ENCODE measurements around the gene IFT52. TPM values are rescaled to one million over a fixed set of nuclear protein-coding genes. Genes with fewer than 3 reads are reported as not detected.

IFT52 gene
- total RNA-seq, 2 donors from 2014 or later = 41.4 to 58.3 TPM

DNA sequence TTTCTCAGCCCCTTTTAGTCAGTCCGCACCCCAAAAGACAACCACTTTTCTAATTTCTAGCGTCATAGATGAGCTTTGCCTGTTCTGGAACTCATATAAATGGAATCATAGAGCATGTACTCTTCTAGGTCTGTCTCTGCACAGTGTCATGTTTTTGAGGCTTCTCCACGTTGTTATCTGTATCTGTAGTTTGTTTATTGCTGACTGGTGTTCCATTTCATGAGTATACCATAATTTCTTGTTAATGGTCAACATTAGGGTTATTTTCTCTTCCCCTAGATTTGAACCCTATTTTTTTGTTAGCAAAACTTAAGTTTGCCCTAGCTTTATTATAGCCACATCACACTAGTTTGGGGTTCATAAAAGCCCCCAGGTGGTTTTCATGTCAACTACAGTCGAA lies 48.1 kb upstream of the IFT52 start:
- H3K27ac Mint-ChIP-seq = no peak overlapping the region

DNA sequence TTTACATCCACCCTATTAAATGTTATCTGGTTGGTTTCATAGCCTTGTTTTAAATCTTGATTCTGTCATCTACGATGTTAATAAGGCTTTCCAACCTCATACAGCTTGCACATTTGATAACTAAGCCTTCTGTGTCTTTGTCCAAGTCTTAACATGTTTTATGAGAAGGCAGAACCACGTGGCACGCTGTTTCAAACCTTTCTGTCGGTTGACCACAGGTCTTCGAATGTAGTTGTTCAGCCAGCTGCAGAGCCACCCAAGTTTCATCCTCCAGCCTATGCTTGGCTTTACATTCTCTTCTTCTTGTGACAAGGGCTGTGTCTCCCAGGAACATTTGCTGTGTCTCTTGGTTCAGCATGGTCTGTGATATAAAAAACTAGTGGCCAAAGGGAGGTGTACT lies 47.6 kb upstream of the IFT52 start:
- Histone ChIP-seq H3K4me3 (ENCODE audit: low read length) (no peak overlapping the region), H3K27ac (ENCODE audit: low read depth, low read length) (no peak overlapping the region), H3K27me3 (ENCODE audit: control insufficient read depth, insufficient read depth, low read length, poor library complexity, severe bottlenecking) (no peaks in the 10 kb centered on the region), H3K36me3 (ENCODE audit: control insufficient read depth, insufficient read depth, low read length) (peaks cover 23% of the 10 kb centered on the region), H3K4me1 (ENCODE audit: control insufficient read depth, insufficient read depth, low read length) (no peaks in the 10 kb centered on the region), H3K9ac (ENCODE audit: extremely low read depth, low read length, poor library complexity, severe bottlenecking) (no peak overlapping the region), H3K9me3 (ENCODE audit: control insufficient read depth, low read length) (peaks cover 4% of the 10 kb centered on the region)
- no peaks in the 10 kb centered on the region for H3K4me1 Mint-ChIP-seq
- DNase-seq = no peak
- no peak overlapping the region for H3K27ac Mint-ChIP-seq
- no peak overlapping the region for H3K4me3 Mint-ChIP-seq
- WGBS, 2 experiments (ENCODE audit: insufficient coverage in 1 of 2, insufficient read length in 1 of 2) = 96 to 100% methylated on average over 5 of the region's 5 CpGs
- peaks cover 53% of the 10 kb centered on the region for H3K36me3 Mint-ChIP-seq (ENCODE audit: low read depth)
- H3K27me3 Mint-ChIP-seq (ENCODE audit: insufficient read depth) = no peaks in the 10 kb centered on the region
- TF ChIP-seq, protein P1, sequence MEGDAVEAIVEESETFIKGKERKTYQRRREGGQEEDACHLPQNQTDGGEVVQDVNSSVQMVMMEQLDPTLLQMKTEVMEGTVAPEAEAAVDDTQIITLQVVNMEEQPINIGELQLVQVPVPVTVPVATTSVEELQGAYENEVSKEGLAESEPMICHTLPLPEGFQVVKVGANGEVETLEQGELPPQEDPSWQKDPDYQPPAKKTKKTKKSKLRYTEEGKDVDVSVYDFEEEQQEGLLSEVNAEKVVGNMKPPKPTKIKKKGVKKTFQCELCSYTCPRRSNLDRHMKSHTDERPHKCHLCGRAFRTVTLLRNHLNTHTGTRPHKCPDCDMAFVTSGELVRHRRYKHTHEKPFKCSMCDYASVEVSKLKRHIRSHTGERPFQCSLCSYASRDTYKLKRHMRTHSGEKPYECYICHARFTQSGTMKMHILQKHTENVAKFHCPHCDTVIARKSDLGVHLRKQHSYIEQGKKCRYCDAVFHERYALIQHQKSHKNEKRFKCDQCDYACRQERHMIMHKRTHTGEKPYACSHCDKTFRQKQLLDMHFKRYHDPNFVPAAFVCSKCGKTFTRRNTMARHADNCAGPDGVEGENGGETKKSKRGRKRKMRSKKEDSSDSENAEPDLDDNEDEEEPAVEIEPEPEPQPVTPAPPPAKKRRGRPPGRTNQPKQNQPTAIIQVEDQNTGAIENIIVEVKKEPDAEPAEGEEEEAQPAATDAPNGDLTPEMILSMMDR (conservative IDR thresholded peaks at IDR 0.05) = no peak
- peaks cover 16% of the 10 kb centered on the region for H3K9me3 Mint-ChIP-seq

More for the DNA sequence above, 48.1 kb upstream of the IFT52 start:
- Histone ChIP-seq H3K4me1 (ENCODE audit: control insufficient read depth, insufficient read depth, low read length) (no peaks in the 10 kb centered on the region), H3K4me3 (ENCODE audit: low read length) (no peak overlapping the region), H3K36me3 (ENCODE audit: control insufficient read depth, insufficient read depth, low read length) (peaks cover 23% of the 10 kb centered on the region), H3K27me3 (ENCODE audit: control insufficient read depth, insufficient read depth, low read length, poor library complexity, severe bottlenecking) (no peaks in the 10 kb centered on the region), H3K9me3 (ENCODE audit: control insufficient read depth, low read length) (peaks cover 4% of the 10 kb centered on the region), H3K9ac (ENCODE audit: extremely low read depth, low read length, poor library complexity, severe bottlenecking) (no peak overlapping the region), H3K27ac (ENCODE audit: low read depth, low read length) (no peak overlapping the region)
- peaks cover 49% of the 10 kb centered on the region for H3K36me3 Mint-ChIP-seq (ENCODE audit: low read depth)
- H3K27me3 Mint-ChIP-seq (ENCODE audit: insufficient read depth) = no peaks in the 10 kb centered on the region
- H3K9me3 Mint-ChIP-seq = peaks cover 14% of the 10 kb centered on the region
- TF ChIP-seq, protein P1 (conservative IDR thresholded peaks at IDR 0.05) = no peak
- no peak overlapping the region for H3K4me3 Mint-ChIP-seq
- DNase-seq = no peak
- H3K4me1 Mint-ChIP-seq = no peaks in the 10 kb centered on the region
- 61 to 70% methylated on average over 3 to 4 of the region's 4 CpGs for WGBS, 2 experiments (ENCODE audit: insufficient coverage in 1 of 2, insufficient read length in 1 of 2)

GRCh38 chr20:43544501-43544900 lies 46.2 kb upstream of the IFT52 start:
- no peaks in the 10 kb centered on the region for H3K4me1 ChIP-seq (ENCODE audit: control insufficient read depth, insufficient read depth, low read length)
- WGBS, 2 experiments (ENCODE audit: insufficient coverage in 1 of 2, insufficient read length in 1 of 2) = 95% methylated on average over 5 to 9 of the region's 9 CpGs
- peaks cover 54% of the 10 kb centered on the region for H3K36me3 Mint-ChIP-seq (ENCODE audit: low read depth)
- no peaks in the 10 kb centered on the region for H3K27me3 Mint-ChIP-seq (ENCODE audit: insufficient read depth)
- no peak overlapping the region for H3K4me3 ChIP-seq (ENCODE audit: low read length)
- H3K27ac Mint-ChIP-seq = no peak overlapping the region
- peaks cover 4% of the 10 kb centered on the region for H3K9me3 ChIP-seq (ENCODE audit: control insufficient read depth, low read length)
- DNase-seq = no peak
- no peaks in the 10 kb centered on the region for H3K27me3 ChIP-seq (ENCODE audit: control insufficient read depth, insufficient read depth, low read length, poor library complexity, severe bottlenecking)
- peaks cover 17% of the 10 kb centered on the region for H3K9me3 Mint-ChIP-seq
- H3K4me1 Mint-ChIP-seq = no peaks in the 10 kb centered on the region
- no peak overlapping the region for H3K9ac ChIP-seq (ENCODE audit: extremely low read depth, low read length, poor library complexity, severe bottlenecking)
- H3K36me3 ChIP-seq (ENCODE audit: control insufficient read depth, insufficient read depth, low read length) = peaks cover 17% of the 10 kb centered on the region
- TF ChIP-seq, protein P1 (conservative IDR thresholded peaks at IDR 0.05) = no peak
- no peak overlapping the region for H3K4me3 Mint-ChIP-seq
- no peak overlapping the region for H3K27ac ChIP-seq (ENCODE audit: low read depth, low read length)

Measured in endodermal cell (in vitro differentiated cells).